GM18507 (cell line): Measurements from ENCODE around the gene MROH8.
A peak's percentile ranks its signal among the peaks of the same experiment; 100 is the strongest.

Source experiments
- DNase-seq: peaks from one replicate; pipeline ENCODE4 v3.0.0; 2011; ENCODE audit warnings: low read depth; ENCODE audit not compliant: insufficient read length; ENCODE audit errors: extremely low spot score
- FAIRE-seq: peaks from 2 replicates; lab custom pipeline; 2011; peaks lifted over from hg19 to GRCh38; lab: Jason Lieb, UNC

Gene MROH8

GRCh38 chr20:37200926-37201826 lies 21.8 kb upstream of the MROH8 start:
- FAIRE-seq (no peak), DNase-seq (no peak)

DNA sequence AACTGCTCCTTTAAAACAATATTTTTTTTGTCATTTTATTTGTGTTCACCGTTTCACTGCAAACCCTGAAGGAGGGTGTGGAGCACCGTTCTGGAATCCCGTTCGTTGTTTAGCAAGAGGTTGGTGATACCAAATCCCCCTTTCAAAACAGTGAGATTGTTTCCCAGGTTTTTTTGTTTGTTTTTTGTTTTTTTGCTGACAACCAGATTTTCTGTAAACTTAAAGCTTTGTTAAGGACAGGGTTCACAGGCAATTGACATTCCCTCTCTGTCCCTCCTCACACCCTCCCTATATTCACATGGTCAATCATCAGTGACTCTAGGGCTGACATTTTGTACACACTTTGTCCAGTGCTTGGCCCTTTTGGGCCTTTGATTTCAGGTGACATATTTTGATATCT lies 21.0 kb upstream of the MROH8 start:
- DNase-seq: no peak
- FAIRE-seq: no peak

GRCh38 chr20:37198932-37199660 lies 19.7 kb upstream of the MROH8 start:
- DNase-seq (no peak), FAIRE-seq (no peak)

DNA sequence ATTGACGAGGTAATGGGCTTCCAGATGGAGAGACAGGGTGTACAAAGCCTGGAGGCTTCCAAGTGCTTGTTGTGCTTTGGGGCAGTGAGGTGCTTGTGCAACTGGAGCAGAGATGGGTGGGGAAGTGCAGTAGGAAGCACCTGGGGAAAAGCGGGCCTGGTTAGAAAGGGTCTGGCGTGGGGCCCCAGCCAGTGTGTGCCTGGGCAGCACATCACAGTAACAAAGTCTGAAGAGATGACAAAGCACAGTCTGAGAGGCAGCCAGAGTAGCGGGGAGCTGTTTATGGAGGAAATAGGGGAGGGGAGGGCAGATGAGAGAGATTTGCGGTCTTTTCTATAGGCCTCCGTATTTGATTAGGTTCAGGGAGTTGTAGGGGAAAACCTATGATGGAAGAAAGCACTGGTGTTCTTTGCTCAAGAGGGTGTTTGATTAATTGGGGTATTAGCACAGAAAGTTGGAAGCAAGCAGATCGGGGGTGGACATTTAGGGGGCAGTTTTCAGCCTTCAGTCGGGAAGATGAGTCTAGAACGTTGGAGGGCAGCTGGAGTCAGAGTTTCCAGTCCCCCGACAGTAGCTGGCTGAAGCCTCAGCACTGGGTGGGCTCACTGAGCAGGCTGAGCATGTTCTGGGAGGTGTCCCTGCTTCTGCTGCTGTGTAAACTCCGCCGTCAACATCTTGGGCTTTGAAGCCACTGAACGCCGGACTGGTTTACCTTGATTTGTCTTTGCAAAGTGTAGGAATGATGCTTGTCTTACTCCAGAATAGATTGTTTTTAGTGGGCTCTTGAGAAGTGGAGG lies 15.5 kb upstream of the MROH8 start:
- DNase-seq (no peak), FAIRE-seq (no peak)

GRCh38 chr20:37193821-37194220 lies 14.5 kb upstream of the MROH8 start:
- FAIRE-seq: no peak
- no peak for DNase-seq

DNA sequence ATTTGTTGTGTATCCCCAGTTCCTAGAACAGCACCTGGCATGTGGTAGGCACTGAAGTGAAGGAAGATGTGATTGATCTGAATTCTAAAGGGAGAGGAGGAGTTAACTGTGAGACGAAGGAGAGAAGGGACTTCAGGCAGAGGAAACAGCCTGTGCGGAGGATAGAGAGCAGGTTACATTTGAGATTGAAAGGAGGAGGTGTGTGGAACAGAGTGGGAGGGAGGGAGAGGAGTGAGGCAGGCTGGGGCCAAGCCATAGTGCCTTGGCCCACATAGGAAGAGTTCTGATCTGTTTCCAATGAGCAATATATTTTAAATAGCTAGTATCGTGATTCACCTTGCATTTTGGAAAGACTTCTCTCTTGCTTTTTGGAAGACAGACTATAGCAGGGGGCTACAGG lies 13.9 kb upstream of the MROH8 start:
- FAIRE-seq (no peak), DNase-seq (no peak)

DNA sequence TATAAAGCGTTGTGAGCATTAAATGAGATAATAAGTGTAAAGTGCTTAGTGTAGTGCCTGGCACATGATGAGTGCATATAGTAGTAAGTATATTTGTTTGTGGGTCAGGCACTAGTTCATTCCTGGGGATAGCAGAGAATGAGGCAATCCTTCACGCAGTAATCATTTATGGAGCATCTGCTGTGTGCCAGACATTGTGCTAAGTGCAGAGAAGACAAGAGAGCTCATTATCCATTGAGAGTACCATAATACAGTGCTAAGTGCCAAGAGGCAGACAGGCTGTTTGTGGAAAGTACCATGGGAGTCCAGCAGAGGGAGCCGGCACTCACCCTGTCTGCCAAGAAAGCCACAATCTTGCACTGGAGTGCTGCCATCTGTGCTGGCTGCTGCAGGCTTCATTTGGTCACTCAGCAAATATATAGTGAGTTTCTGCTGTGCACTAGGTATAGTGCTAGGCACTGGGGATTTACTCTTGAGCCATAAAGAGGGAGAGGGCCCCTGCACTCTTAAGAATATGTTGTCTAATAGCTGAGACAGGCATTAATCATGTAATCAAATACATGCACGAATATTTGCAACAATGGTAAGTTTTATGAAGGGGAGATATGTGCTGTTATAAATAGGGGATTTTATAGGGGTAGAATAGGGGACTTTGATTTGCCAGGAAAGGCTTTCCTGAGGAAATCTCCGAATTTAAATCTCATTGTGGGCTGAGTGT lies 12.9 kb upstream of the MROH8 start:
- peak; percentile 60 for FAIRE-seq
- DNase-seq: peak; percentile 50

DNA sequence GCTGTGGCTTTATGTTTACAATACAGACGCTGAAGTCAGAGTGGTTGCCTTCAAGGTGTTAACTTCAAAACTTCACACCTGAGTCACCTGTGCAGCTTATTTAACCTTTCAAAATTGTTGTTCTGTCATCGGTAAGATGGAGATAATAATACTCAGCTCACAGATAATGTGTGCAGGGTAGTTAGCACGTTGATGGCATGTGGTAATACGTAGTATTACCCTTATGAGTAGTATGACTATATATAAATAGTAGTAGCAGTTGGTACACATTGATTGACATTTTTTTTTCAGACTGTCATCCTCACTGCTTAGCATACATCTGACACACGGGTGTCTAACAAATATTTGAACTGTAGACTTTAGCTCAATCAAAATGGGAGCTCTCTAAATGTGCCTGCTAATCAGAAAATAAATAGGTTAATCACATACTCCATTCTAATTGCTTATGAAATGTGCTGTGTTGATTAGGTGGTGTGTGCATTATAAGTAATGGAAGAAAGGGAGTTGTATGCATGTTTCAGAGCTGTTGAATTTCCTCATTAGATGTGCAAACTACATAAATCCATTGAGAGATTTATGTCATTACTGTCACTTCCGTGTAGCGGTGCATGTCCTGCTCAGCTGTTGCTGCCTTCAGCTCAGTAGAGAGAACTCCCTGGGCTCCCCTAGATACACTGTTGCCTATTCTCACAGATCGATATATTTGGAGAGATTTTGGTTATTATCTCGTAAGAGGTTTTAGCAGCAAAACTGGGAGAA lies 11.2 kb upstream of the MROH8 start:
- DNase-seq: no peak

GRCh38 chr20:37189416-37190016 lies 10.2 kb upstream of the MROH8 start:
- FAIRE-seq: no peak
- no peak for DNase-seq

More for the DNA sequence above, 11.2 kb upstream of the MROH8 start:
- no peak for FAIRE-seq

GRCh38 chr20:37188787-37189186 lies 9.4 kb upstream of the MROH8 start:
- FAIRE-seq: no peak
- DNase-seq: no peak

- no peak for DNase-seq
- no peak for FAIRE-seq
Measured at GRCh38 chr20:37185686-37186085, 6.3 kb upstream of the MROH8 start.

DNA sequence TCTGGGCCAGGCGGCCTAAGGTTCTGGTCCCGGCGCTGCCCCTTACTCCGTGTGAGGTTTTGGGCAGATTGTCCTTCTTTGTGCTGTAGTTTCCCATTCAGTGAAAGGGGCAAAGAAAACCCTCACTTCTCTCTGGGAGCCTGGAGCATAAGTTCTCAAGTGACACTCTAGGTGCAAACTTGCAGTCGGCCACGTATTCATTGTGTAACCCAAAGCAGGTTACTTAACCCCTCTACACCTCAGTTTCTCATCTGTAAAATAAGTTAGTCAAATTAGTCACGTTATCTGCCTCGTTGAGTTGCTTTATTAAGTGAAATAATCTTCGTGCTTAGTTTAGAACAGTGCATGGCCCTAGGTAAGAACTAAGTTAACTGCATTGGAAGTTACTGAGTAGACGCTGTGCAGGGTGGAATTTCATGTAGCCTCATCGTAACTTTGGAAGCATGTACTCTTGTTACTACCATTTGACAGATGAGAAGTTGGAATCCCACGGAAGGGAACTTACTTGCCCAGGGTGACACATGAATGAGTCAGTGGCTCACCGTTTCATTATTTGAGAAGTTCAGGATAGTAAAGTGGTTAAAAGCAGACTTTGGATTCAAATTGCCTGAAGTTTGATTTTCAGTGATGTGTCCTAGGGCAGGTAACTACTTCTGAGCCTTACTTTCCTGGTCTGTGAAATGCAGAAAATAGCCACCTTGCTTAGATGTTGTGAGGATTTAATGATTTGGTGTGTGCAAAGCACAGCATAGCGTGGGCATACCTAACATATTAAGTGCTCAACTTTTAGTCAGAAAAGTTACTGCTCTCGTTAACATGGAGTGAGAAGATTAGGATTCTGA lies 556 bp upstream of the MROH8 start:
- no peak for DNase-seq
- no peak for FAIRE-seq

DNA sequence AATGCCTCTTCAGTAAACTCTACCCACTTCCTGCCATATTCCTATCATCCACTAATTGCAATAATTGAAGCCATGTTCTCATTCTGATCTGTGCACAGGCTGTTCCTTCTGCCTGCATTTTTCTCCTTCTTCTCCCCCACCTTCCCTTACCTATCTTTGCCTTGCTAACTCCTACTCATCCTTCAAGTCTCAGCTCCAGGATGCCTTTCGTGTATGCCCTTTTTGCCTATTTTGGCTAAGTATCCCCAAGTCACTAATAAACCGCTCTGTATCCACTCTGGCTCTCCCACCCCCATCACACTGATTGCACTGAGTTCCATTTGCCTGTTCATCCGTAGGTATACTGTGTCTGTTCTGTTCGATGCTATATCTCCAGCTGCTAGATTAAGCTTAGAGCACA lies 6.5 kb downstream of the MROH8 start:
- FAIRE-seq: no peak
- DNase-seq: no peak

GRCh38 chr20:37166867-37167266 lies 12.5 kb downstream of the MROH8 start:
- DNase-seq: no peak
- FAIRE-seq: no peak

DNA sequence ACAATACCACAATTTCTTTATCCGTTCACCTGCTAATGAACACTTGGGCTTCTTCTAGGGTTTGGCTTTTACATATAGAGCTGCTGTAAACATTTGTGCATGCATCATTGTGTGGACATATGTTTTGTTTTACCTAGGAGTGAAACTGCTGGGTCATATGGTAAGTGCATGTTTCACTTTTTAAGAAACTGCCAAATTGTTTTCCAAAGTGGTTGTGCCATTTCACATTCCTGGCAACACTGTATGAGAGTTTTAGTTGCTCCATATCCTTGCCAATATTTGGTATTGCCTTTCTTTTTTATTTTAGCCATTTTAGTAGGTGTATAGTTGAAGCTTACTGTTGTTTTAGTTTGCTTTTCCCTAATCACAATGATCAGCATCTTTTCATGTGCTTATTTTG lies 14.3 kb downstream of the MROH8 start:
- DNase-seq (no peak), FAIRE-seq (no peak)

- FAIRE-seq (no peak), DNase-seq (no peak)
Measured at GRCh38 chr20:37163832-37164554, 15.4 kb downstream of the MROH8 start.

- no peak for FAIRE-seq
- DNase-seq: no peak
Measured at GRCh38 chr20:37162646-37163045, 16.7 kb downstream of the MROH8 start.
